GM08714 (cell line): ENCODE results near the gene KLHL29.

Source experiments
- H3K4me3 ChIP-seq: fragments of 200-500 bp; sonication (Bioruptor generic); 2 replicates; pipeline ENCODE4 v1.5.1; 2014; ENCODE audit warnings: mild to moderate bottlenecking, low read length, inconsistent platforms
- ZNF274 ChIP-seq: IDR thresholded peaks from 2 replicates; pipeline ENCODE4 v1.6.1; 2012; ENCODE audit warnings: mild to moderate bottlenecking, low read depth, low read length

The KLHL29 gene

GRCh38 chr2:23622466-23622865 is 237.5 kb downstream of the KLHL29 start:
- TF ChIP-seq ZNF274 = no peak
- no peak overlapping the region for H3K4me3 ChIP-seq

GRCh38 chr2:23622966-23623675 is 238.1 kb downstream of the KLHL29 start:
- TF ChIP-seq ZNF274 = no peak
- no peak overlapping the region for H3K4me3 ChIP-seq

GRCh38 chr2:23624378-23624777 is 239.4 kb downstream of the KLHL29 start:
- no peak overlapping the region for H3K4me3 ChIP-seq
- no peak for TF ChIP-seq ZNF274

- H3K4me3 ChIP-seq = no peak overlapping the region
- TF ChIP-seq ZNF274 = no peak
Observed at GRCh38 chr2:23624915-23625314, 239.9 kb downstream of the KLHL29 start.

GRCh38 chr2:23625726-23626125 is 240.7 kb downstream of the KLHL29 start:
- no peak for TF ChIP-seq ZNF274
- H3K4me3 ChIP-seq = no peak overlapping the region

GRCh38 chr2:23626701-23627230 is 241.8 kb downstream of the KLHL29 start:
- no peak for TF ChIP-seq ZNF274
- H3K4me3 ChIP-seq = no peak overlapping the region

GRCh38 chr2:23627236-23628009 is 242.4 kb downstream of the KLHL29 start:
- no peak for TF ChIP-seq ZNF274
- H3K4me3 ChIP-seq = no peak overlapping the region

- no peak for TF ChIP-seq ZNF274
- no peak overlapping the region for H3K4me3 ChIP-seq
Observed at GRCh38 chr2:23628926-23629771, 244.2 kb downstream of the KLHL29 start.

- no peak for TF ChIP-seq ZNF274
- H3K4me3 ChIP-seq = no peak overlapping the region
Observed at GRCh38 chr2:23629772-23630480, 244.9 kb downstream of the KLHL29 start.

- no peak for TF ChIP-seq ZNF274
- no peak overlapping the region for H3K4me3 ChIP-seq
Observed at GRCh38 chr2:23630961-23631360, 246.0 kb downstream of the KLHL29 start.

- no peak overlapping the region for H3K4me3 ChIP-seq
- no peak for TF ChIP-seq ZNF274
Observed at GRCh38 chr2:23631389-23631788, 246.4 kb downstream of the KLHL29 start.

- no peak for TF ChIP-seq ZNF274
- H3K4me3 ChIP-seq = no peak overlapping the region
Observed at GRCh38 chr2:23632386-23632785, 247.4 kb downstream of the KLHL29 start.

- no peak for TF ChIP-seq ZNF274
- H3K4me3 ChIP-seq = no peak overlapping the region
Observed at GRCh38 chr2:23632831-23633395, 247.9 kb downstream of the KLHL29 start.
